Measurements from ENCODE around the gene MOGAT2. TPM values are rescaled to one million over a fixed set of nuclear protein-coding genes. Genes with fewer than 3 reads are reported as not detected.

MOGAT2 gene
- 0.03 TPM in 1 of 2 replicates, not detected in the other for polyA plus RNA-seq (2012; rRNA removed)
- not detected in 2 replicates for polyA plus RNA-seq (2012; cell fraction: cytosol; rRNA removed)
- polyA plus RNA-seq (2012; cell fraction: nucleus; rRNA removed) = 0.04 TPM in 2 replicates

DNA sequence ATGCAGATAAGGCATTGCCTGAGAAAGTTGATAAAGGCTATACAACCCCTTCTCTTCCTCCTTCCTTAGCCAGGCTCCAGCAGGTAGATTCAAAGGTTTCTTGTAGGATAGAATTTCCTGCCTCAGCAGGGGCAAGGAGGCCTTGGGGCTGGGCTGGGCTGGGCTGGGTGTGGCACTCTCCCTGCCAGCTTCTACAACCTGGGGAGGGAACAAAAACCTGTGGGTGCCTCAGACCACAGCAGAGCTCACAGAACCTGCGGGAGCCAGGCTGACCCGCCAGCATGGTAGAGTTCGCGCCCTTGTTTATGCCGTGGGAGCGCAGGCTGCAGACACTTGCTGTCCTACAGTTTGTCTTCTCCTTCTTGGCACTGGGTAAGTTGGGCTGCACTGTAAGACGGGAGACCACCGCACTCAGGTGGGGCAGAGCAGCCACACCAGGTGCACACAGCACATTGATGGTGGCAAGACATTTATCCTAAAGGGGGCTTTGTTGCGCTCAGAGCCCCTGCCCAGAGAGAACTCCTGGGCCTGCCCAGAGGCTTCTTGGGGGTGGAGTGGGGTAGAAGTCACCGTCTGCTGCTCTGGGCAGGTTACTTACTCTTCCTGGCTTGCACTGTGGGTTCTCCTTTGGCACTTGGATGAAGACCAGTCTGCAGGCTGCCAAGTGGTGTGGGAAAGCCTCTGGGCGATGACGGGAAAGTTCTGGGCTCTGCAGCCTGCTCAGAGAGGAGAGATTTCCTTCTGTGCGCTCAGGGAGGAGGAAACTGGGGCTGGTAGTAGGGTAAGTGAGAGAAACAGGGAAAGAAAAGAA is at the start of gene MOGAT2:
TSS of gene MOGAT2 (plus strand) at position 231 of the 811 bp plus-strand sequence. CDS start at position 282, 51 bp downstream.
- peaks cover 0 to 15% of the 10 kb centered on the region in 2 experiments; a peak in 2 of 4 replicates for H3K4me1 ChIP-seq (ENCODE audit: control insufficient read depth in 1 of 2, insufficient read depth in 2 of 2, low read depth in 1 of 2, low read length in 1 of 2)
- no peak within 1 kb of the TSS for H3K4me3 ChIP-seq (ENCODE audit: low read depth in 2 of 2, low read length in 1 of 2)
- no peak within 1 kb of the TSS for H3K27ac ChIP-seq (ENCODE audit: low read depth in 2 of 2, low read length in 1 of 2)
- no peaks in the 10 kb centered on the region for H3F3A ChIP-seq (replicated peaks; ENCODE audit: insufficient read depth)
- no peaks in the 10 kb centered on the region for H3K9me2 ChIP-seq
- H2AFZ ChIP-seq (ENCODE audit: low read depth) = no peak within 1 kb of the TSS
- no peak for DNase-seq
- no peaks in the 10 kb centered on the region for H3K9me3 ChIP-seq
- no peak within 1 kb of the TSS for H3K9ac ChIP-seq
- no peaks in the 10 kb centered on the region for H4K20me1 ChIP-seq (ENCODE audit: insufficient read depth)
- POLR2A ChIA-PET = no interaction called here
- 89% methylated on average over 13 of the region's 13 CpGs for WGBS (ENCODE audit: low lambda C conversion rate)
- H3K79me2 ChIP-seq (ENCODE audit: insufficient read depth) = no peaks in the 10 kb centered on the region
- H3K4me2 ChIP-seq = no peak within 1 kb of the TSS
- CTCF ChIA-PET = interaction anchor here (1.5 to 3.0 kb wide), 2 partner anchors 11 to 12 kb away, joined by 5 to 14 read pairs; no protein-coding TSS in a partner anchor
- no peak for TF ChIP-seq SMC3 (IDR thresholded peaks at IDR 0.05; ENCODE audit: low read depth, low read length)
- no peak for TF ChIP-seq TEAD4 (IDR thresholded peaks at IDR 0.05; ENCODE audit: borderline replicate concordance, insufficient read depth)
- TF ChIP-seq RCOR1 (IDR thresholded peaks at IDR 0.05; ENCODE audit: low read length) = no peak
- TF ChIP-seq GATA2 (CRISPR knock-in tag; IDR thresholded peaks at IDR 0.05) = no peak
- TF ChIP-seq FOXJ3 (CRISPR knock-in tag; IDR thresholded peaks at IDR 0.05) = no peak
- no peak for TF ChIP-seq FOXM1 (IDR thresholded peaks at IDR 0.05; ENCODE audit: low read depth)
- TF ChIP-seq FOSL2 (IDR thresholded peaks at IDR 0.05; ENCODE audit: borderline replicate concordance, low read depth) = no peak
- TF ChIP-seq YY1 (IDR thresholded peaks at IDR 0.05; ENCODE audit: low read depth) = no peak
- TF ChIP-seq NFIC (IDR thresholded peaks at IDR 0.05; ENCODE audit: borderline replicate concordance) = no peak
- no peak for TF ChIP-seq CHD2 (IDR thresholded peaks at IDR 0.05; ENCODE audit: low read length, partially characterized antibody)
- no peak for TF ChIP-seq GABPA (IDR thresholded peaks at IDR 0.05; ENCODE audit: low read depth)
- TF ChIP-seq, protein P1, sequence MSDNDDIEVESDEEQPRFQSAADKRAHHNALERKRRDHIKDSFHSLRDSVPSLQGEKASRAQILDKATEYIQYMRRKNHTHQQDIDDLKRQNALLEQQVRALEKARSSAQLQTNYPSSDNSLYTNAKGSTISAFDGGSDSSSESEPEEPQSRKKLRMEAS (IDR thresholded peaks at IDR 0.05; ENCODE audit: low read depth) = no peak
- TF ChIP-seq, protein P2, sequence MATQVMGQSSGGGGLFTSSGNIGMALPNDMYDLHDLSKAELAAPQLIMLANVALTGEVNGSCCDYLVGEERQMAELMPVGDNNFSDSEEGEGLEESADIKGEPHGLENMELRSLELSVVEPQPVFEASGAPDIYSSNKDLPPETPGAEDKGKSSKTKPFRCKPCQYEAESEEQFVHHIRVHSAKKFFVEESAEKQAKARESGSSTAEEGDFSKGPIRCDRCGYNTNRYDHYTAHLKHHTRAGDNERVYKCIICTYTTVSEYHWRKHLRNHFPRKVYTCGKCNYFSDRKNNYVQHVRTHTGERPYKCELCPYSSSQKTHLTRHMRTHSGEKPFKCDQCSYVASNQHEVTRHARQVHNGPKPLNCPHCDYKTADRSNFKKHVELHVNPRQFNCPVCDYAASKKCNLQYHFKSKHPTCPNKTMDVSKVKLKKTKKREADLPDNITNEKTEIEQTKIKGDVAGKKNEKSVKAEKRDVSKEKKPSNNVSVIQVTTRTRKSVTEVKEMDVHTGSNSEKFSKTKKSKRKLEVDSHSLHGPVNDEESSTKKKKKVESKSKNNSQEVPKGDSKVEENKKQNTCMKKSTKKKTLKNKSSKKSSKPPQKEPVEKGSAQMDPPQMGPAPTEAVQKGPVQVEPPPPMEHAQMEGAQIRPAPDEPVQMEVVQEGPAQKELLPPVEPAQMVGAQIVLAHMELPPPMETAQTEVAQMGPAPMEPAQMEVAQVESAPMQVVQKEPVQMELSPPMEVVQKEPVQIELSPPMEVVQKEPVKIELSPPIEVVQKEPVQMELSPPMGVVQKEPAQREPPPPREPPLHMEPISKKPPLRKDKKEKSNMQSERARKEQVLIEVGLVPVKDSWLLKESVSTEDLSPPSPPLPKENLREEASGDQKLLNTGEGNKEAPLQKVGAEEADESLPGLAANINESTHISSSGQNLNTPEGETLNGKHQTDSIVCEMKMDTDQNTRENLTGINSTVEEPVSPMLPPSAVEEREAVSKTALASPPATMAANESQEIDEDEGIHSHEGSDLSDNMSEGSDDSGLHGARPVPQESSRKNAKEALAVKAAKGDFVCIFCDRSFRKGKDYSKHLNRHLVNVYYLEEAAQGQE (IDR thresholded peaks at IDR 0.05; ENCODE audit: low read depth, low read length) = no peak
- no peak for TF ChIP-seq ZBTB33 (IDR thresholded peaks at IDR 0.05; ENCODE audit: borderline replicate concordance, low read depth)
- no peak for TF ChIP-seq RFX5 (IDR thresholded peaks at IDR 0.05; ENCODE audit: low read length)
- TF ChIP-seq SIN3A (IDR thresholded peaks at IDR 0.05; ENCODE audit: borderline replicate concordance, low read depth, low read length) = no peak
- TF ChIP-seq MXI1 (IDR thresholded peaks at IDR 0.05; ENCODE audit: low read depth, low read length) = no peak
- TF ChIP-seq MEF2A (IDR thresholded peaks at IDR 0.05; ENCODE audit: borderline replicate concordance, low read depth) = no peak
- H3K27me3 ChIP-seq (ENCODE audit: insufficient read depth) = no peaks in the 10 kb centered on the region; the same call in 1 of the 2 replicates
- no peaks in the 10 kb centered on the region for H3K36me3 ChIP-seq (replicated peaks in 1 of 2; ENCODE audit: control insufficient read depth in 1 of 2, insufficient read depth in 2 of 2, low read length in 1 of 2)

All from SK-N-SH (cell line).